WERI-Rb-1 (cell line): Measurements from ENCODE around the gene RXRB.

Source experiments
- DNase-seq: peaks from one replicate; pipeline ENCODE4 v3.0.0-alpha.2; 2020
- H3K27ac ChIP-seq: fragments of 250-450 bp; sonication (Bioruptor Pico); 2 replicates; pipeline ENCODE4 v1.5.1; 2020; ENCODE audit warnings: mild to moderate bottlenecking, moderate library complexity
- H3K27me3 ChIP-seq: fragments of 250-450 bp; sonication (Bioruptor Pico); 2 replicates; pipeline ENCODE4 v1.5.1; 2021; ENCODE audit warnings: mild to moderate bottlenecking, low read depth, moderate library complexity; ENCODE audit not compliant: insufficient read depth, severe bottlenecking
- H3K36me3 ChIP-seq: fragments of 250-450 bp; sonication (Bioruptor Pico); 2 replicates; pipeline ENCODE4 v1.5.1; 2020; ENCODE audit warnings: mild to moderate bottlenecking, moderate library complexity
- H3K4me3 ChIP-seq: 2 replicates; pipeline ENCODE4 v1.5.1; 2011; ENCODE audit warnings: low read depth, mild to moderate bottlenecking, control low read depth, low read length
- H3K9me3 ChIP-seq: fragments of 250-450 bp; sonication (Bioruptor Pico); 2 replicates; pipeline ENCODE4 v1.5.1; 2021; ENCODE audit warnings: mild to moderate bottlenecking, moderate library complexity; ENCODE audit not compliant: severe bottlenecking
- CTCF ChIP-seq: IDR thresholded peaks from 2 replicates; pipeline ENCODE4 v1.5.1; 2011; ENCODE audit warnings: low read depth, mild to moderate bottlenecking, control low read depth, inconsistent platforms, low read length

RXRB gene

GRCh38 chr6:33200219-33201146 lies at the start of gene RXRB, which contains the start of gene SLC39A7:
Gene RXRB (minus strand): TSS chr6:33200665. CDS start chr6:33200476, 189 bp downstream.
Gene SLC39A7 (plus strand): TSS chr6:33200867. CDS start chr6:33201246, 379 bp downstream.
- Histone ChIP-seq H3K9me3 (no peaks in the 10 kb centered on the region), H3K27me3 (no peaks in the 10 kb centered on the region), H3K4me3 (peak within 1 kb of the TSS; percentile 82), H3K27ac (peak within 1 kb of the TSS; percentile 99), H3K36me3 (peaks cover 64% of the 10 kb centered on the region)
- no peak for TF ChIP-seq CTCF
- peak; percentile 100 for DNase-seq

- no peaks in the 10 kb centered on the region for H3K27me3 ChIP-seq
- peaks cover 13% of the 10 kb centered on the region for H3K36me3 ChIP-seq
- H3K27ac ChIP-seq = peak overlapping the region; percentile 69
- peak; percentile 34 for DNase-seq
- TF ChIP-seq CTCF = no peak
- H3K9me3 ChIP-seq = no peaks in the 10 kb centered on the region
- peak overlapping the region; percentile 78 for H3K4me3 ChIP-seq
Measured at GRCh38 chr6:33249732-33250630, 49.5 kb upstream of the RXRB start.

- Histone ChIP-seq H3K27ac (peak overlapping the region; percentile 69), H3K4me3 (peak overlapping the region; percentile 78), H3K36me3 (peaks cover 13% of the 10 kb centered on the region), H3K9me3 (no peaks in the 10 kb centered on the region), H3K27me3 (no peaks in the 10 kb centered on the region)
- peak; percentile 39; the same call in 1 of the 2 replicates for TF ChIP-seq CTCF
- peak; percentile 100 for DNase-seq
Measured at GRCh38 chr6:33248932-33249731, 48.7 kb upstream of the RXRB start.

- H3K36me3 ChIP-seq = peaks cover 13% of the 10 kb centered on the region
- peak overlapping the region; percentile 78 for H3K4me3 ChIP-seq
- no peak for TF ChIP-seq CTCF
- H3K9me3 ChIP-seq = no peaks in the 10 kb centered on the region
- no peaks in the 10 kb centered on the region for H3K27me3 ChIP-seq
- peak overlapping the region; percentile 37 for H3K27ac ChIP-seq
- DNase-seq = no peak
Measured at GRCh38 chr6:33248643-33248931, 48.1 kb upstream of the RXRB start.

GRCh38 chr6:33247977-33248642 lies 47.6 kb upstream of the RXRB start:
- Histone ChIP-seq H3K36me3 (peaks cover 13% of the 10 kb centered on the region), H3K27ac (peak overlapping the region; percentile 38), H3K9me3 (no peaks in the 10 kb centered on the region), H3K27me3 (no peaks in the 10 kb centered on the region), H3K4me3 (peak overlapping the region; percentile 78)
- peak; percentile 99 for TF ChIP-seq CTCF
- DNase-seq = peak; percentile 97
